ENCODE data around the gene CAPN8. TPM values are rescaled to one million over a fixed set of nuclear protein-coding genes. Genes with fewer than 3 reads are reported as not detected.

Gene CAPN8
- total RNA-seq, 1 experiment from 2014 or later: 94.7 TPM

GRCh38 chr1:223503348-223503747 is 162.2 kb downstream of the CAPN8 start:
- no peaks in the 10 kb centered on the region for H4K20me1 ChIP-seq (ENCODE audit: insufficient read depth)
- no peaks in the 10 kb centered on the region for H3K79me2 ChIP-seq (ENCODE audit: low read depth)
- no peaks in the 10 kb centered on the region for H3K27me3 ChIP-seq (ENCODE audit: insufficient read depth, low read depth)
- H3K4me3 ChIP-seq: no peak overlapping the region
- no peak overlapping the region for H3K4me2 ChIP-seq
- H3F3A ChIP-seq (ENCODE audit: insufficient read depth, low read depth): no peaks in the 10 kb centered on the region
- intact Hi-C loops (cut with micrococcal nuclease; ENCODE audit: unreplicated experiment): no loop called here
- no peaks in the 10 kb centered on the region for H3K36me3 ChIP-seq (ENCODE audit: low read depth)
- TF ChIP-seq EZH2 (IDR thresholded peaks at IDR 0.05; ENCODE audit: low read depth): no peak
- TF ChIP-seq CTCF (conservative IDR thresholded peaks at IDR 0.05): no peak
- no TSS peak for BruUV-seq (replicated peaks)
- H3K9me2 ChIP-seq (ENCODE audit: insufficient read depth): no peaks in the 10 kb centered on the region
- H3K27ac ChIP-seq: no peak overlapping the region
- H3K9me3 ChIP-seq (ENCODE audit: insufficient read depth, low read depth): no peaks in the 10 kb centered on the region
- no peak for DNase-seq
- CTCF ChIA-PET: no interaction called here
- POLR2A ChIA-PET (ENCODE audit: unreplicated experiment): no interaction called here
- no peak overlapping the region for H2AFZ ChIP-seq
- peaks cover 15% of the 10 kb centered on the region for H3K4me1 ChIP-seq (replicated peaks; ENCODE audit: insufficient read depth)

GRCh38 chr1:223500560-223501425 is 164.7 kb downstream of the CAPN8 start:
- Histone ChIP-seq H3K79me2 (ENCODE audit: low read depth) (no peaks in the 10 kb centered on the region), H3K4me2 (peak overlapping the region; percentile 41), H3K9me3 (ENCODE audit: insufficient read depth, low read depth) (no peaks in the 10 kb centered on the region), H2AFZ (peak overlapping the region; percentile 39; the same call in 1 of the 2 replicates), H3F3A (ENCODE audit: insufficient read depth, low read depth) (no peaks in the 10 kb centered on the region), H3K36me3 (ENCODE audit: low read depth) (no peaks in the 10 kb centered on the region), H3K9me2 (ENCODE audit: insufficient read depth) (no peaks in the 10 kb centered on the region), H3K4me1 (replicated peaks; ENCODE audit: insufficient read depth) (peaks cover 15% of the 10 kb centered on the region), H3K27me3 (ENCODE audit: insufficient read depth, low read depth) (no peaks in the 10 kb centered on the region), H3K4me3 (no peak overlapping the region), H3K27ac (peak overlapping the region; percentile 43), H4K20me1 (ENCODE audit: insufficient read depth) (no peaks in the 10 kb centered on the region)
- DNase-seq: peak; percentile 88 to 93
- intact Hi-C loops (cut with micrococcal nuclease; ENCODE audit: unreplicated experiment): no loop called here
- BruUV-seq (replicated peaks): no TSS peak
- TF ChIP-seq CTCF (conservative IDR thresholded peaks at IDR 0.05) (no peak), EZH2 (IDR thresholded peaks at IDR 0.05; ENCODE audit: low read depth) (no peak)
- CTCF ChIA-PET: interaction anchor here (0.6 to 1.1 kb wide), 6 partner anchors 31 to 867 kb away, joined by 3 to 21 read pairs (median 8); no protein-coding TSS in a partner anchor
- POLR2A ChIA-PET (ENCODE audit: unreplicated experiment): interaction anchor here (0.5 to 0.6 kb wide), 2 partner anchors 42 to 221 kb away, joined by 3 to 5 read pairs; no protein-coding TSS in a partner anchor

GRCh38 chr1:223496883-223497282 is 168.6 kb downstream of the CAPN8 start:
- H3K27me3 ChIP-seq (ENCODE audit: insufficient read depth, low read depth): no peaks in the 10 kb centered on the region
- H4K20me1 ChIP-seq (ENCODE audit: insufficient read depth): no peaks in the 10 kb centered on the region
- DNase-seq: no peak
- H3K9me2 ChIP-seq (ENCODE audit: insufficient read depth): no peaks in the 10 kb centered on the region
- intact Hi-C loops (cut with micrococcal nuclease; ENCODE audit: unreplicated experiment): no loop called here
- TF ChIP-seq CTCF (conservative IDR thresholded peaks at IDR 0.05) (no peak), EZH2 (IDR thresholded peaks at IDR 0.05; ENCODE audit: low read depth) (no peak)
- ChIA-PET POLR2A (ENCODE audit: unreplicated experiment) (no interaction called here), CTCF (interaction anchor here (0.6 kb wide), 1 partner anchor 300 kb away, joined by 7 read pairs; no protein-coding TSS in a partner anchor)
- H3K4me1 ChIP-seq (replicated peaks; ENCODE audit: insufficient read depth): peaks cover 15% of the 10 kb centered on the region
- no peaks in the 10 kb centered on the region for H3K36me3 ChIP-seq (ENCODE audit: low read depth)
- no peak overlapping the region for H2AFZ ChIP-seq
- H3F3A ChIP-seq (ENCODE audit: insufficient read depth, low read depth): no peaks in the 10 kb centered on the region
- no peaks in the 10 kb centered on the region for H3K79me2 ChIP-seq (ENCODE audit: low read depth)
- BruUV-seq (replicated peaks): no TSS peak
- no peak overlapping the region for H3K4me2 ChIP-seq
- no peaks in the 10 kb centered on the region for H3K9me3 ChIP-seq (ENCODE audit: insufficient read depth, low read depth)
- H3K4me3 ChIP-seq: no peak overlapping the region
- H3K27ac ChIP-seq: no peak overlapping the region

Measured in PC-9 (cell line).